GM11168 (cell line): ENCODE results near the gene TDRD3.

Experiments used
- in situ Hi-C: fragments of 300-500 bp; cut with MboI; formaldehyde crosslinking; loops from one replicate; pipeline ENCODE4 v1.12.0; 2022; ENCODE audit warnings: low sequenced_read_pairs; ENCODE audit not compliant: unreplicated experiment

TDRD3 gene

DNA sequence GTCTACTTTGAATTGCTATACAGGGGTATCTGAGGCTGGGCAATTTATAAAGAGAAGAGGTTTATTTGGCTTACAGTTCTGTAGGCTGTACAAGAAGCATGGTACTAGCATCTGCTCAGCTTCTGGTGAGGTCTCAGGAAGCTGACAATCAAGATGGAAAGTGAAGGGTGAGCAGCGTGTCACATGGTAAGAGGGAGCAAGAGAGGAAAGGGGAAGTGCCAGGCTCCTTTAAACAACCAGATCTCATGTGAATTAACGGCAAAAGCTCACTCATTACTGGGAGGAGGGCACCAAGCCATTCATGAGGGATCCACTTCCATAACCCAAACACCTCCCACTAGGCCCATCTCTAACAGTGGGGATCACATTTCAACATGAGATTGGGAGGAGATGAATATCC is 222.4 kb downstream of the TDRD3 start:
- in situ Hi-C loops: no loop called here

- in situ Hi-C loops: no loop called here
Observed at GRCh38 chr13:60620611-60621395, 223.8 kb downstream of the TDRD3 start.

DNA sequence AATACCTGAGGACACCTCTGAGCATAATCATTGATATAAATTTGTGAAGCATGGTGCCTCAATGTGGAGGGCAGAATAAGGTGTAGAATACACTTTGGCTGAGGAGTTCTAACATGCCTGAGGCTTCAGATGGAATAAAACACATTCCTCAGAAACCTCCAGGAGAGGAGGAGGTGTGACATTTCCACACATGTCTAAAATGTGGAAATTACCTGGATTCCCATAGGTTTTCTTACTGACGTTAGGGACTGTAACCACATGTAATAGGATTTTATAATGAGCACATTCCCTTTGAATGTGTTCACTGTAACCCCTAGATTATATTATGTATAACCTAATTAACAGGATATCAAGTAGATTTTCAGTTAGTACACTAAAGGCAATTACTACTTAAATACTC is 226.1 kb downstream of the TDRD3 start:
- in situ Hi-C loops: no loop called here
